Measurements from ENCODE around the gene CD248. TPM values are rescaled to one million over a fixed set of nuclear protein-coding genes. Genes with fewer than 3 reads are reported as not detected.

Gene CD248
- total RNA-seq, 2 donors from 2014 or later: 7.6 to 10.7 TPM

DNA sequence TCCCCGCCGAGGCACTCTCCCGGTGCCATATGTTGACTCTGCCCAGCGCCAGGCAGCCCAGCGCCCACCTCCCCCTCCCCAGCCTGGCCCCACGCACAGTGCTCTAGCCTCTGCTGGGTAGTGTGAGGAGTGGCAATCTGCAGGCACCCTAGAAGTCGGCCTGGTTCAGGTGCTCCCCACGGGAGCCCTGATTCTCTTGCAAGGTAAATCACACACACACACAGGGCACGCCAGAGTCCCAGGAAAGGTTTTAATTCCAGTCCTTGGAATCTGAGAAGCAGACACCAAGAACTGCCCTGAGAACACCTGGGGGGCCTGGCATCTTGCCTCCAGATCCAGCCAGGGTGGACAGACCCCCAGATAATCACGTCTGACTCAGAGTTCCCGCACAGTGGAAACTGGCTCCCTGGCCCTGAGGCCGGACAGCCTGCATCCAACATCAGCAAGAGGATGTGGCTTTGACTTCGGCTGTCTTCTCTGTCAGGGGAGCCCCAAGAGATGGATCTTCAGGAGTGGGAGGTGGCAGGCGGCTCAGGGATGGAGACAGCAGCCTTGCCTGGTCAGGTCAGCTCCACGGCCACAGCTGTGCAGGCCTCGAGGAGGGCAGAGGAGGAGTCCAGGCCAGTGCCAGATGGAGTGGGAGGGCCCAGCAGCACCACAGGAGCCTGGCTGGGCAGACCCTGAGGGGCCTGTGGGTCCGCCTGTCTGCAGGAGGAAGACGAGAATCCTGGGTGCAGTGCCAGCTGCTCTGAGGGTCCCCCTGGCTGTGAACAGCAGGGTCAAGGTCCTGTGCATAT, 20.5 kb upstream of the CD248 start:
- Histone ChIP-seq H3K36me3 (peaks cover 35% of the 10 kb centered on the region), H3K4me1 (peaks cover 0 to 24% of the 10 kb centered on the region in 2 donors), H3K27me3 (no peaks in the 10 kb centered on the region), H3K27ac (no peak overlapping the region), H3K9me3 (no peaks in the 10 kb centered on the region), H3K4me3 (no peak overlapping the region)
- no peak for DNase-seq (ENCODE audit: low spot score)
- TF ChIP-seq CTCF (IDR thresholded peaks at IDR 0.05): no peak

- Histone ChIP-seq H3K9me3 (no peaks in the 10 kb centered on the region), H3K27me3 (no peaks in the 10 kb centered on the region), H3K36me3 (peaks cover 31% of the 10 kb centered on the region), H3K4me1 (peaks cover 0 to 24% of the 10 kb centered on the region in 2 donors), H3K4me3 (peak within 1 kb of the TSS; percentile 38 to 61), H3K27ac (peak within 1 kb of the TSS; percentile 55 to 65)
- peak in 1 of 2 donors; percentile 57 for TF ChIP-seq CTCF (IDR thresholded peaks at IDR 0.05)
- DNase-seq (ENCODE audit: low spot score): peak; percentile 87
Measured at GRCh38 chr11:66336234-66337102, 19.6 kb upstream of the CD248 start, which contains the start of gene RIN1. Gene RIN1, minus strand, starts transcription at chr11:66336434. Its CDS starts 32 bp downstream, at chr11:66336402.

DNA sequence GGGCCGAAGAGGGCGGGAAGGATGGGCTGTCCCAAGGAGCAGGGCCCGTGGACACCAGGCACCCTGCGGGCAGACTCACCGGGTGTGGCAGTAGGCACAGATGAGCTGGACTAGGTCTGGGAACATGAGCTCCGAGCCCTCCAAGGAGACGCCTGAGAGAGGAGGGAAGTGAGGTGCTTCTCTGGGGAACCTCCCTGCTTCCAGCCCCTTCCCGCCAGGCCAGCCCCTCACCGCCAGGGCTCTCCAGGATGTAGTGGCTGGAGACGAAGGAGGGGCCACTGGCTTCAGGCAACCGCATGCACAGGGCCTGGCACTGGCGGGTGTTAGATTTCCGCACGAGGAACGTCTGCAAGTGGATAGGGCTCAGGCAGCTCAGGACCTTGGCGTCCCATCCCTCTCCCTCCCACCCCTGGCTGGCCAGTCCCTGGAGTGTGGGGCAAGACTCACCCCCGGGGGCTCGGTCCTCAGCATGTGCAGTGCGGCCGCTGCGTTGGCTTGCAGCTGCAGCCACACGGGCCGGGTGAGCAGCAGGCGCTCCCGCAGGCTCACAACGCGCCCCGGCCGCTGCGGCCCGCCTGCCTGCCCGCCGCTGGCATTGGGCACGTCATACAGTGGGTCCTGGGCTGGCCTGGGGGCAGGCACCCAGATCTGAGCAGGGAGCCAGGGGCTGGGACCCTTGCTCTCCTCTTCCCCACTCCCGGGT, 18.8 kb upstream of the CD248 start:
- Histone ChIP-seq H3K36me3 (peaks cover 23% of the 10 kb centered on the region), H3K4me3 (peak overlapping the region; percentile 38 to 61), H3K4me1 (peaks cover 0 to 24% of the 10 kb centered on the region in 2 donors), H3K27me3 (no peaks in the 10 kb centered on the region), H3K27ac (peak overlapping the region; percentile 55 to 65), H3K9me3 (no peaks in the 10 kb centered on the region)
- no peak for TF ChIP-seq CTCF (IDR thresholded peaks at IDR 0.05)
- DNase-seq (ENCODE audit: low spot score): no peak

DNA sequence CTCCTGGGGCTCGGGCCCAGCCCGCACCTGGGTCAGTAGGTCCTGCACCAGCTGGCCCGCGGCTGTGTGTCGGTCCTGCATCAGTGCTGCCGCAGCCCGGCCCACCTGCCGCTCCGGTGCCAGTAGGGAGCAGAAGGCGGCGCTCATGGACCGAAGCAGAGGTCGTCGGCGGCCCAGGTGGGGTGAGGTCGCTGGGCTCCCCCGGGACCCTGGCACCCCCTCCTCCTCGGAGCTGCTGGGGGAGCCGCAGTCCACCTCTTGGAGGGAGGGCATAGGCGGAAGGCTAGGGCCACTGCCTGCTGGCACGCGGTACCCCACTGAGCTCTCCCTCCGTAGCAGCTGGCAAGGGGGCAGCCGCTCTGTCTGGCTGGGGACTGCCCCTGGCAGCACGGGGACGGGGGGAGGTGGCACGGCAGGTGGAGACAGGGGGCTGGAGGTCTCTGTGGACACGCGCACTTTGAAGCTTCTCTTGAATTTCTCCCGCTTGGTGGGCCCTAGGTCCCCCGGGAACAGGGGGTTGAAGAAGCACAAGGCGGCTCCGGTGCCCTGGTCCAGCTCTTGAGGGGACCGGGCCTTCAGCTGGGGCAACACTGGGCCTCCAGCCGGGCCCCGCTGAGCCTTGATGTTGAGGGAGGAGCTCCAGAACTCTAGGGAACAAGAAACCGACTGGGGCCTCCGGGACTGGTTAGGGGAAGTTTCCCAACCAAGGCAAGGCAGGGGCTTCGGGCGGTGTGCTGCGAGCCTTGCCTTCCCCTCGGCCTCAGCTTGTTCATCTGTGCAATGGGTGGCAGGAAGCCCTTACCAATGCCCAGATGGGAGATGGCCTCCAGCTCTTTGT, 18.0 kb upstream of the CD248 start:
- Histone ChIP-seq H3K36me3 (peaks cover 15% of the 10 kb centered on the region), H3K4me1 (peaks cover 0 to 24% of the 10 kb centered on the region in 2 donors), H3K27me3 (no peaks in the 10 kb centered on the region), H3K9me3 (no peaks in the 10 kb centered on the region), H3K4me3 (peak overlapping the region; percentile 38 to 61), H3K27ac (no peak overlapping the region)
- no peak for DNase-seq (ENCODE audit: low spot score)
- TF ChIP-seq CTCF (IDR thresholded peaks at IDR 0.05): no peak
